Naive thymus-derived CD4-positive, alpha-beta T cell (primary cell): Measurements from ENCODE around the gene ADGRB3. TPM values are rescaled to one million over a fixed set of nuclear protein-coding genes. Genes with fewer than 3 reads are reported as not detected.

Experiments used
- ATAC-seq: fragments of 150-1000 bp; cut with Tn5 transposase; 2 replicates; pipeline ENCODE4 v1.10.0; 2021; ENCODE audit warnings: mild to moderate bottlenecking, moderate library complexity
- CTCF ChIA-PET: fragments of 350-600 bp; sonication (Branson Sonifier 250); formaldehyde crosslinking; loops from one replicate; lab custom pipeline; 2021; ENCODE audit warnings: antibody characterized with exemption; lab: Charles Lee
- POLR2A ChIA-PET: fragments of 350-600 bp; sonication (Branson Sonifier 250); formaldehyde crosslinking; loops from one replicate; lab custom pipeline; 2021; ENCODE audit warnings: antibody characterized with exemption, inconsistent platforms; lab: Charles Lee
- DNase-seq, 9 donors: peaks; one replicate each; pipeline versions ENCODE4 v3.0.0 to v3.0.0-alpha.2; 2020 to 2022; ENCODE audit warnings: mixed read lengths in 1 of 9
- H3K27ac ChIP-seq: one replicate; pipeline ENCODE4 v1.7.0; 2013; ENCODE audit warnings: mild to moderate bottlenecking, low read depth, low read length, moderate library complexity
- H3K27me3 ChIP-seq, 2 donors: one replicate each; pipeline ENCODE4 v1.7.0; 2013; ENCODE audit warnings: low read length in 2 of 2, mild to moderate bottlenecking in 2 of 2, moderate library complexity in 2 of 2; ENCODE audit not compliant: control insufficient read depth in 2 of 2, insufficient read depth in 2 of 2
- H3K36me3 ChIP-seq, 3 experiments: 1 replicate in 2 of 3; 2 replicates in 1 of 3; pipeline ENCODE4 v1.7.0; 2013; ENCODE audit warnings: low read length in 3 of 3, mild to moderate bottlenecking in 3 of 3, moderate library complexity in 1 of 3; ENCODE audit not compliant: insufficient read depth in 3 of 3, control insufficient read depth in 2 of 3
- H3K4me1 ChIP-seq, 2 donors: one replicate each; pipeline ENCODE4 v1.7.0; 2013; ENCODE audit warnings: low read length in 2 of 2, mild to moderate bottlenecking in 2 of 2, moderate library complexity in 1 of 2; ENCODE audit not compliant: control insufficient read depth in 2 of 2, insufficient read depth in 2 of 2
- H3K4me3 ChIP-seq: 2 replicates; pipeline ENCODE4 v1.7.0; 2013; ENCODE audit warnings: mild to moderate bottlenecking, low read length
- H3K9me3 ChIP-seq, 3 experiments: 1 replicate in 2 of 3; 2 replicates in 1 of 3; pipeline ENCODE4 v1.7.0; 2013; ENCODE audit warnings: low read length in 3 of 3; ENCODE audit not compliant: control insufficient read depth in 2 of 3
- H3K27ac Mint-ChIP-seq, 9 donors: one replicate each; pipeline ENCODE4 v1.8.0; 2020 to 2022; ENCODE audit warnings: mixed read lengths in 9 of 9, mild to moderate bottlenecking in 8 of 9, moderate library complexity in 5 of 9, inconsistent platforms in 2 of 9
- H3K27me3 Mint-ChIP-seq, 5 donors: one replicate each; pipeline ENCODE4 v1.8.0; 2021 to 2022; ENCODE audit warnings: mixed read lengths in 5 of 5, mild to moderate bottlenecking in 1 of 5
- H3K36me3 Mint-ChIP-seq, 5 donors: one replicate each; pipeline ENCODE4 v1.8.0; 2020 to 2022; ENCODE audit warnings: mixed read lengths in 5 of 5, mild to moderate bottlenecking in 3 of 5, inconsistent platforms in 1 of 5
- H3K4me1 Mint-ChIP-seq, 7 donors: one replicate each; pipeline ENCODE4 v1.8.0; 2020 to 2022; ENCODE audit warnings: mixed read lengths in 7 of 7, mild to moderate bottlenecking in 3 of 7, inconsistent platforms in 1 of 7
- H3K4me3 Mint-ChIP-seq, 10 donors: one replicate each; pipeline ENCODE4 v1.8.0; 2020 to 2022; ENCODE audit warnings: mild to moderate bottlenecking in 10 of 10, mixed read lengths in 10 of 10, moderate library complexity in 6 of 10, inconsistent platforms in 2 of 10
- H3K9me3 Mint-ChIP-seq, 11 donors: one replicate each; pipeline ENCODE4 v1.8.0; 2020 to 2022; ENCODE audit warnings: mixed read lengths in 11 of 11, mild to moderate bottlenecking in 4 of 11, inconsistent platforms in 1 of 11, moderate library complexity in 1 of 11
- intact Hi-C, 2 donors: fragments of 100-400 bp; cut with micrococcal nuclease; formaldehyde crosslinking; loops; one replicate each; pipeline ENCODE4 v1.15.1; 2023
- polyA plus RNA-seq, 2 donors: library from polyadenylated mRNA; unstranded; fragments of 300-500 nt; fragmentation: Illumina TruSeq; gene quantifications; one replicate each; pipeline ENCODE4 v1.2.3, GENCODE V29; 2021
- total RNA-seq, 6 experiments: library from RNA in 5 of 6; stranded (reverse) in 5 of 6; gene quantifications; 1 replicate in 5 of 6; 2 replicates in 1 of 6; pipeline ENCODE4 v1.2.3 and lab custom pipeline; 2021 to 2026

Gene ADGRB3
- total and polyA plus RNA-seq, 7 experiments from 2014 or later, result not detected

GRCh38 chr6:69135927-69136326 lies 500.8 kb downstream of the ADGRB3 start:
- no peak overlapping the region for H3K4me3 ChIP-seq
- POLR2A ChIA-PET, result no interaction called here
- ATAC-seq, result no peak
- no peak for DNase-seq
- H3K4me1 Mint-ChIP-seq, result no peaks in the 10 kb centered on the region
- no peaks in the 10 kb centered on the region for H3K36me3 ChIP-seq
- H3K27ac ChIP-seq, result no peak overlapping the region
- no peaks in the 10 kb centered on the region for H3K27me3 ChIP-seq
- no peak overlapping the region for H3K27ac Mint-ChIP-seq
- no peaks in the 10 kb centered on the region for H3K9me3 ChIP-seq
- CTCF ChIA-PET, result no interaction called here
- intact Hi-C loops, result no loop called here
- H3K9me3 Mint-ChIP-seq, result peaks cover 0 to 15% (median 5%) of the 10 kb centered on the region in 11 donors
- no peak overlapping the region for H3K4me3 Mint-ChIP-seq
- H3K36me3 Mint-ChIP-seq, result no peaks in the 10 kb centered on the region
- H3K27me3 Mint-ChIP-seq, result no peaks in the 10 kb centered on the region
- H3K4me1 ChIP-seq, result no peaks in the 10 kb centered on the region

- no peaks in the 10 kb centered on the region for H3K4me1 Mint-ChIP-seq
- DNase-seq (no peak), ATAC-seq (no peak)
- no peak overlapping the region for H3K4me3 Mint-ChIP-seq
- no peak overlapping the region for H3K27ac ChIP-seq
- H3K27me3 ChIP-seq, result no peaks in the 10 kb centered on the region
- H3K4me1 ChIP-seq, result no peaks in the 10 kb centered on the region
- H3K36me3 Mint-ChIP-seq, result no peaks in the 10 kb centered on the region
- no peaks in the 10 kb centered on the region for H3K9me3 ChIP-seq
- H3K27me3 Mint-ChIP-seq, result no peaks in the 10 kb centered on the region
- H3K9me3 Mint-ChIP-seq, result peaks cover 0 to 15% (median 4%) of the 10 kb centered on the region in 11 donors
- H3K36me3 ChIP-seq, result no peaks in the 10 kb centered on the region
- ChIA-PET CTCF (no interaction called here), POLR2A (no interaction called here)
- intact Hi-C loops, result no loop called here
- no peak overlapping the region for H3K4me3 ChIP-seq
- H3K27ac Mint-ChIP-seq, result no peak overlapping the region
These were observed 503.1 kb downstream of the ADGRB3 start for GRCh38 chr6:69138148-69138547.

- Histone ChIP-seq H3K4me1 (no peaks in the 10 kb centered on the region), H3K36me3 (no peaks in the 10 kb centered on the region), H3K27me3 (no peaks in the 10 kb centered on the region), H3K9me3 (no peaks in the 10 kb centered on the region), H3K27ac (no peak overlapping the region), H3K4me3 (no peak overlapping the region)
- DNase-seq, result no peak
- Mint-ChIP-seq H3K36me3 (no peaks in the 10 kb centered on the region), H3K4me1 (no peaks in the 10 kb centered on the region), H3K27ac (no peak overlapping the region), H3K27me3 (no peaks in the 10 kb centered on the region), H3K4me3 (no peak overlapping the region), H3K9me3 (peaks cover 0 to 15% (median 3%) of the 10 kb centered on the region in 11 donors)
- POLR2A ChIA-PET, result no interaction called here
- CTCF ChIA-PET, result no interaction called here
- intact Hi-C loops, result no loop called here
- ATAC-seq, result no peak
These were observed 503.9 kb downstream of the ADGRB3 start for GRCh38 chr6:69138893-69139494.

- H3K27ac Mint-ChIP-seq, result no peak overlapping the region
- no peaks in the 10 kb centered on the region for H3K27me3 Mint-ChIP-seq
- H3K9me3 Mint-ChIP-seq, result peaks cover 0 to 26% (median 4%) of the 10 kb centered on the region in 11 donors
- no peaks in the 10 kb centered on the region for H3K36me3 ChIP-seq
- H3K4me3 ChIP-seq, result no peak overlapping the region
- no peak for ATAC-seq
- ChIA-PET CTCF (no interaction called here), POLR2A (no interaction called here)
- intact Hi-C loops, result no loop called here
- no peak for DNase-seq
- no peaks in the 10 kb centered on the region for H3K9me3 ChIP-seq
- H3K27me3 ChIP-seq, result no peaks in the 10 kb centered on the region
- H3K4me1 Mint-ChIP-seq, result no peaks in the 10 kb centered on the region
- no peak overlapping the region for H3K27ac ChIP-seq
- no peak overlapping the region for H3K4me3 Mint-ChIP-seq
- no peaks in the 10 kb centered on the region for H3K4me1 ChIP-seq
- no peaks in the 10 kb centered on the region for H3K36me3 Mint-ChIP-seq
These were observed 510.0 kb downstream of the ADGRB3 start for GRCh38 chr6:69145062-69145461.

GRCh38 chr6:69146385-69146784 lies 511.3 kb downstream of the ADGRB3 start:
- Mint-ChIP-seq H3K27me3 (no peaks in the 10 kb centered on the region), H3K27ac (no peak overlapping the region), H3K4me3 (no peak overlapping the region), H3K36me3 (no peaks in the 10 kb centered on the region), H3K9me3 (peaks cover 0 to 26% (median 2%) of the 10 kb centered on the region in 11 donors), H3K4me1 (no peaks in the 10 kb centered on the region)
- H3K4me3 ChIP-seq, result no peak overlapping the region
- ATAC-seq, result no peak
- no peak for DNase-seq
- H3K27me3 ChIP-seq, result no peaks in the 10 kb centered on the region
- CTCF ChIA-PET, result interaction anchor here (0.5 kb wide), 1 partner anchor 43 kb away, joined by 3 read pairs; no protein-coding TSS in a partner anchor
- POLR2A ChIA-PET, result no interaction called here
- no peaks in the 10 kb centered on the region for H3K36me3 ChIP-seq
- H3K4me1 ChIP-seq, result no peaks in the 10 kb centered on the region
- H3K9me3 ChIP-seq, result no peaks in the 10 kb centered on the region
- intact Hi-C loops, result no loop called here
- no peak overlapping the region for H3K27ac ChIP-seq

GRCh38 chr6:69155467-69155866 lies 520.4 kb downstream of the ADGRB3 start:
- Mint-ChIP-seq H3K36me3 (no peaks in the 10 kb centered on the region), H3K9me3 (peaks cover 0 to 6% (median 0%) of the 10 kb centered on the region in 11 donors), H3K27ac (no peak overlapping the region), H3K4me3 (no peak overlapping the region), H3K27me3 (no peaks in the 10 kb centered on the region), H3K4me1 (no peaks in the 10 kb centered on the region)
- intact Hi-C loops, result no loop called here
- ChIA-PET POLR2A (no interaction called here), CTCF (no interaction called here)
- Histone ChIP-seq H3K27me3 (no peaks in the 10 kb centered on the region), H3K9me3 (no peaks in the 10 kb centered on the region), H3K4me1 (no peaks in the 10 kb centered on the region), H3K27ac (no peak overlapping the region), H3K4me3 (no peak overlapping the region), H3K36me3 (no peaks in the 10 kb centered on the region)
- DNase-seq (no peak), ATAC-seq (no peak)

GRCh38 chr6:69162811-69163210 lies 527.7 kb downstream of the ADGRB3 start:
- DNase-seq (no peak), ATAC-seq (no peak)
- Histone ChIP-seq H3K27me3 (no peaks in the 10 kb centered on the region), H3K4me1 (no peaks in the 10 kb centered on the region), H3K27ac (no peak overlapping the region), H3K36me3 (no peaks in the 10 kb centered on the region), H3K4me3 (no peak overlapping the region), H3K9me3 (no peaks in the 10 kb centered on the region)
- POLR2A ChIA-PET, result no interaction called here
- no peak overlapping the region for H3K27ac Mint-ChIP-seq
- CTCF ChIA-PET, result no interaction called here
- no peaks in the 10 kb centered on the region for H3K36me3 Mint-ChIP-seq
- no peak overlapping the region for H3K4me3 Mint-ChIP-seq
- H3K4me1 Mint-ChIP-seq, result no peaks in the 10 kb centered on the region
- H3K9me3 Mint-ChIP-seq, result peaks cover 0 to 4% (median 0%) of the 10 kb centered on the region in 11 donors
- intact Hi-C loops, result no loop called here
- H3K27me3 Mint-ChIP-seq, result no peaks in the 10 kb centered on the region
